ENCODE measurements around the gene MRC1.
"Not testable (repeated sequence)": the region's sequence is repeated elsewhere in the genome, so short reads cannot be mapped to it uniquely, and the experiment has no call there.

The MRC1 gene

GRCh38 chr10:17910125-17910789 is 101.1 kb downstream of the MRC1 start:
- DNase-seq = no peak

GRCh38 chr10:17912754-17913153 is 103.6 kb downstream of the MRC1 start:
- DNase-seq = no peak

GRCh38 chr10:17913604-17914003 is 104.5 kb downstream of the MRC1 start:
- DNase-seq = no peak

GRCh38 chr10:17914169-17915045 is 105.3 kb downstream of the MRC1 start:
- DNase-seq = no peak

GRCh38 chr10:17915181-17915580 is 106.0 kb downstream of the MRC1 start:
- no peak for DNase-seq

- no peak for DNase-seq
These were observed 109.2 kb downstream of the MRC1 start for GRCh38 chr10:17918187-17918903.

- DNase-seq = no peak
These were observed 112.2 kb downstream of the MRC1 start for GRCh38 chr10:17921378-17921777.

- no peak for DNase-seq
These were observed 114.6 kb downstream of the MRC1 start for GRCh38 chr10:17923728-17924127.

GRCh38 chr10:17943033-17943745 is 134.0 kb downstream of the MRC1 start:
- no peak for DNase-seq

GRCh38 chr10:17950269-17950668 is 141.1 kb downstream of the MRC1 start:
- DNase-seq = not testable (repeated sequence)

- DNase-seq = no peak
These were observed 141.6 kb downstream of the MRC1 start for GRCh38 chr10:17950726-17951125.

GRCh38 chr10:17951868-17952371 is 142.8 kb downstream of the MRC1 start, which contains the start of gene SLC39A12:
Gene SLC39A12 (plus strand): TSS chr10:17951918. CDS start chr10:17953277, 1,359 bp downstream.
- DNase-seq = no peak

GRCh38 chr10:17954372-17954771 is 145.2 kb downstream of the MRC1 start:
- not testable (repeated sequence) for DNase-seq

- DNase-seq = no peak
These were observed 145.7 kb downstream of the MRC1 start for GRCh38 chr10:17954861-17955260.

GRCh38 chr10:17958049-17958448 is 148.9 kb downstream of the MRC1 start:
- DNase-seq = no peak

- no peak for DNase-seq
These were observed 150.7 kb downstream of the MRC1 start for GRCh38 chr10:17959870-17960269.
